ENCODE data around the gene HIPK1.
A peak's percentile ranks its signal among the peaks of the same experiment; 100 is the strongest.
"Not testable (repeated sequence)": the region's sequence is repeated elsewhere in the genome, so short reads cannot be mapped to it uniquely, and the experiment has no call there.

The HIPK1 gene

GRCh38 chr1:113945329-113945728 lies 16.2 kb downstream of the HIPK1 start:
- no peak for DNase-seq (ENCODE audit: low read depth in 2 of 2)

- DNase-seq (ENCODE audit: low read depth in 2 of 2) = no peak
These were observed 17.0 kb downstream of the HIPK1 start for GRCh38 chr1:113946112-113946511.

GRCh38 chr1:113946678-113947387 lies 17.7 kb downstream of the HIPK1 start:
- DNase-seq (ENCODE audit: low read depth in 2 of 2) = no peak

GRCh38 chr1:113947388-113948107 lies 18.4 kb downstream of the HIPK1 start:
- no peak for DNase-seq (ENCODE audit: low read depth in 2 of 2)

- not testable (repeated sequence) for DNase-seq (ENCODE audit: low read depth in 2 of 2)
These were observed 19.0 kb downstream of the HIPK1 start for GRCh38 chr1:113948151-113948550.

GRCh38 chr1:113949007-113949406 lies 19.9 kb downstream of the HIPK1 start:
- DNase-seq (ENCODE audit: low read depth in 2 of 2) = no peak

- no peak for DNase-seq (ENCODE audit: low read depth in 2 of 2)
These were observed 21.8 kb downstream of the HIPK1 start for GRCh38 chr1:113950908-113951307.

- DNase-seq (ENCODE audit: low read depth in 2 of 2) = no peak
These were observed 22.6 kb downstream of the HIPK1 start for GRCh38 chr1:113951719-113952118.

- no peak for DNase-seq (ENCODE audit: low read depth in 2 of 2)
These were observed 28.9 kb downstream of the HIPK1 start for GRCh38 chr1:113957984-113958383.

- no peak for DNase-seq (ENCODE audit: low read depth in 2 of 2)
These were observed 29.6 kb downstream of the HIPK1 start for GRCh38 chr1:113958691-113959090.

- DNase-seq (ENCODE audit: low read depth in 2 of 2) = no peak
These were observed 34.3 kb downstream of the HIPK1 start for GRCh38 chr1:113963281-113963906.

GRCh38 chr1:113965703-113966412 lies 36.7 kb downstream of the HIPK1 start:
- DNase-seq (ENCODE audit: low read depth in 2 of 2) = no peak

GRCh38 chr1:113972954-113973353 lies 43.8 kb downstream of the HIPK1 start:
- DNase-seq (ENCODE audit: low read depth in 2 of 2) = no peak

- DNase-seq (ENCODE audit: low read depth in 2 of 2) = peak; percentile 37 to 39
These were observed 46.2 kb downstream of the HIPK1 start for GRCh38 chr1:113975211-113975895.

- no peak for DNase-seq (ENCODE audit: low read depth in 2 of 2)
These were observed 47.6 kb downstream of the HIPK1 start for GRCh38 chr1:113976609-113977278.

- no peak for DNase-seq (ENCODE audit: low read depth in 2 of 2)
These were observed 48.8 kb downstream of the HIPK1 start for GRCh38 chr1:113977906-113978305.

GRCh38 chr1:113978863-113979702 lies 50.0 kb downstream of the HIPK1 start, which contains the start of gene OLFML3:
OLFML3 (plus strand) TSS chr1:113979474; CDS start chr1:113979517, 43 bp downstream.
- DNase-seq (ENCODE audit: low read depth in 2 of 2) = peak; percentile 98

- DNase-seq (ENCODE audit: low read depth in 2 of 2) = peak; percentile 51 to 61
These were observed 51.0 kb downstream of the HIPK1 start for GRCh38 chr1:113980110-113980509.

GRCh38 chr1:113981962-113982931 lies 53.1 kb downstream of the HIPK1 start:
- DNase-seq (ENCODE audit: low read depth in 2 of 2) = peak; percentile 76 to 82

Measured in fibroblast of skin of left quadriceps (primary cell).